Measurements from ENCODE around the gene ATP6V0E1. TPM values are rescaled to one million over a fixed set of nuclear protein-coding genes. Genes with fewer than 3 reads are reported as not detected.

Gene ATP6V0E1
- total RNA-seq, 1 experiment from 2014 or later, result 84.6 TPM

- H3K4me2 ChIP-seq (ENCODE audit: low read length), result no peak overlapping the region
- DNase-seq (ENCODE audit: low read depth, low spot score) (peak; percentile 26), ATAC-seq (peak; percentile 90)
- no peaks in the 10 kb centered on the region for H4K20me1 ChIP-seq (ENCODE audit: insufficient read depth)
- no peaks in the 10 kb centered on the region for H3K4me1 ChIP-seq (ENCODE audit: control insufficient read depth in 1 of 2, insufficient read depth in 2 of 2, low read length in 2 of 2)
- ChIA-PET CTCF (interaction anchor here (0.7 to 4.1 kb wide), 8 partner anchors 12 to 232 kb away, joined by 3 to 28 read pairs (median 6); partner anchors contain the start of gene RPL26L1), POLR2A (interaction anchor here (1.1 kb wide), 1 partner anchor 15 kb away, joined by 3 read pairs; no protein-coding TSS in a partner anchor), RAD21 (ENCODE audit: low non-redundant PET in 1 of 2, low total read pairs in 2 of 2, uncharacterized antibody in 2 of 2, unreplicated experiment in 2 of 2) (interaction anchor here (1.2 to 1.8 kb wide), 4 partner anchors 222 to 232 kb away, joined by 3 to 10 read pairs (median 5); no protein-coding TSS in a partner anchor)
- no peaks in the 10 kb centered on the region for H3K36me3 ChIP-seq (ENCODE audit: control insufficient read depth in 1 of 2, insufficient read depth in 2 of 2, low read length in 2 of 2)
- H3K9me3 ChIP-seq (ENCODE audit: control insufficient read depth in 1 of 2, insufficient read depth in 1 of 2, low read depth in 1 of 2, low read length in 2 of 2), result no peaks in the 10 kb centered on the region
- no peak overlapping the region for H3K4me3 ChIP-seq (replicated peaks in 1 of 2; ENCODE audit: low read depth in 1 of 2, low read length in 2 of 2)
- no peak overlapping the region for H3K9ac ChIP-seq (ENCODE audit: low read length)
- no peak overlapping the region for H2AFZ ChIP-seq (ENCODE audit: low read depth, low read length, poor library complexity, severe bottlenecking)
- intact Hi-C loops (cut with micrococcal nuclease), result loop anchor here (10.0 kb wide), 1 partner anchor 464 kb away; no protein-coding TSS in a partner anchor
- TF ChIP-seq CEBPB (IDR thresholded peaks at IDR 0.05; ENCODE audit: low read depth) (no peak), RAD21 (IDR thresholded peaks at IDR 0.05; ENCODE audit: low read depth) (peak; percentile 62)
- TF ChIP-seq, protein P1, sequence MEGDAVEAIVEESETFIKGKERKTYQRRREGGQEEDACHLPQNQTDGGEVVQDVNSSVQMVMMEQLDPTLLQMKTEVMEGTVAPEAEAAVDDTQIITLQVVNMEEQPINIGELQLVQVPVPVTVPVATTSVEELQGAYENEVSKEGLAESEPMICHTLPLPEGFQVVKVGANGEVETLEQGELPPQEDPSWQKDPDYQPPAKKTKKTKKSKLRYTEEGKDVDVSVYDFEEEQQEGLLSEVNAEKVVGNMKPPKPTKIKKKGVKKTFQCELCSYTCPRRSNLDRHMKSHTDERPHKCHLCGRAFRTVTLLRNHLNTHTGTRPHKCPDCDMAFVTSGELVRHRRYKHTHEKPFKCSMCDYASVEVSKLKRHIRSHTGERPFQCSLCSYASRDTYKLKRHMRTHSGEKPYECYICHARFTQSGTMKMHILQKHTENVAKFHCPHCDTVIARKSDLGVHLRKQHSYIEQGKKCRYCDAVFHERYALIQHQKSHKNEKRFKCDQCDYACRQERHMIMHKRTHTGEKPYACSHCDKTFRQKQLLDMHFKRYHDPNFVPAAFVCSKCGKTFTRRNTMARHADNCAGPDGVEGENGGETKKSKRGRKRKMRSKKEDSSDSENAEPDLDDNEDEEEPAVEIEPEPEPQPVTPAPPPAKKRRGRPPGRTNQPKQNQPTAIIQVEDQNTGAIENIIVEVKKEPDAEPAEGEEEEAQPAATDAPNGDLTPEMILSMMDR (IDR thresholded peaks at IDR 0.05 in 2 of 3, conservative IDR thresholded peaks at IDR 0.05 in 1 of 3; ENCODE audit: borderline replicate concordance in 1 of 3, insufficient read depth in 1 of 3, low read depth in 2 of 3, low read length in 2 of 3), result peak; percentile 68 to 95 (median 70)
- H3K27ac ChIP-seq (ENCODE audit: low read depth, low read length), result no peak overlapping the region
- H3K9me2 ChIP-seq (ENCODE audit: insufficient read depth), result no peaks in the 10 kb centered on the region
- H3K27me3 ChIP-seq (ENCODE audit: insufficient read depth, low read length), result no peaks in the 10 kb centered on the region
- no TSS peak for BruUV-seq (replicated peaks)
- no peaks in the 10 kb centered on the region for H3K79me2 ChIP-seq (ENCODE audit: insufficient read depth, low read length)
Measured at GRCh38 chr5:172939071-172939470, 44.5 kb upstream of the ATP6V0E1 start.

DNA sequence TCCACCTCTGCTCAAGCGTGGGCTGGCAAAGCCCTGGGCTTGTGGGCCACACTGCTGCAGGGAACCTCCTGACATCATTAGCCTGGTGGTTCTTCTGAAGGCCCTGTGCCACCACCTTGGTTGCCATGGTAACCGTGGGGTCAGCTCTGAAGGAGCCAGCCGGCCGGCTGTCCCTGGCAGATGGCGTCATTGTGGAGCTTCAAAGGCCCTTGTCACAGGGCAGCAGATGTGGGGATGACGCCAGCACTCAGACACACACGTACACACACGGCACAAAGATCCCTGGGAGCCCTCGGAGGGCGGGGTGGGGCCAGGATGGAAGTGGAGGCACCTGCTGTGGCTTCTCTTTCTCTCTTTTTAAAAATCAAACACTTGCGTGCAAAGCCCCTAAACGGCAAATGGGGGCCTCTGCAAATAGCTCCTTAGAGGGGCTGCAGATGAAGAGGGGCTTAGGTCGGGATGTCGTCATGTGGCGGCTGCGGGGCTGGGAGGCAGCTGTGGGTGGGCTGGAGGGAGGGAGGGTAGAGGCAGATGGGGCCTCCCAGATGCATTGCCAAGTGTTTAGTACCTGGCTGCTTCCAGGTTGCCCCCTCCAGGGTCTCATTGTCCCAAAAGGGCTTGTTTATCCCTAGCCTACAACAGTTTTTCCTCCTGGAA, 43.8 kb upstream of the ATP6V0E1 start:
- Histone ChIP-seq H3K4me3 (replicated peaks in 1 of 2; ENCODE audit: low read depth in 1 of 2, low read length in 2 of 2) (no peak overlapping the region), H3K27ac (ENCODE audit: low read depth, low read length) (no peak overlapping the region), H3K79me2 (ENCODE audit: insufficient read depth, low read length) (no peaks in the 10 kb centered on the region), H2AFZ (ENCODE audit: low read depth, low read length, poor library complexity, severe bottlenecking) (no peak overlapping the region), H3K4me1 (ENCODE audit: control insufficient read depth in 1 of 2, insufficient read depth in 2 of 2, low read length in 2 of 2) (peaks cover 0 to 2% of the 10 kb centered on the region in 2 experiments; a peak in 1 of 4 replicates), H4K20me1 (ENCODE audit: insufficient read depth) (no peaks in the 10 kb centered on the region), H3K9ac (ENCODE audit: low read length) (no peak overlapping the region), H3K27me3 (ENCODE audit: insufficient read depth, low read length) (no peaks in the 10 kb centered on the region), H3K4me2 (ENCODE audit: low read length) (no peak overlapping the region), H3K9me3 (ENCODE audit: control insufficient read depth in 1 of 2, insufficient read depth in 1 of 2, low read depth in 1 of 2, low read length in 2 of 2) (no peaks in the 10 kb centered on the region), H3K9me2 (ENCODE audit: insufficient read depth) (no peaks in the 10 kb centered on the region), H3K36me3 (ENCODE audit: control insufficient read depth in 1 of 2, insufficient read depth in 2 of 2, low read length in 2 of 2) (no peaks in the 10 kb centered on the region)
- ATAC-seq (no peak), DNase-seq (ENCODE audit: low read depth, low spot score) (no peak)
- intact Hi-C loops (cut with micrococcal nuclease), result loop anchor here (10.0 kb wide), 1 partner anchor 465 kb away; no protein-coding TSS in a partner anchor
- BruUV-seq (replicated peaks), result no TSS peak
- TF ChIP-seq FOSL1 (IDR thresholded peaks at IDR 0.05; ENCODE audit: low read depth) (no peak), SRF (IDR thresholded peaks at IDR 0.05; ENCODE audit: low read depth) (no peak), YY1 (IDR thresholded peaks at IDR 0.05; ENCODE audit: extremely low read depth, insufficient replicate concordance, low read depth, low read length) (no peak), JUND (IDR thresholded peaks at IDR 0.05) (no peak), MAX (IDR thresholded peaks at IDR 0.05) (no peak), CEBPB (IDR thresholded peaks at IDR 0.05; ENCODE audit: low read depth) (no peak), RAD21 (IDR thresholded peaks at IDR 0.05; ENCODE audit: low read depth) (no peak), ZFX (IDR thresholded peaks at IDR 0.05) (no peak), TCF7L2 (IDR thresholded peaks at IDR 0.05; ENCODE audit: borderline replicate concordance, extremely low read depth, insufficient read depth, insufficient read length) (no peak), ZNF274 (IDR thresholded peaks at IDR 0.05; ENCODE audit: low read depth, low read length) (no peak)
- TF ChIP-seq, protein P1 (IDR thresholded peaks at IDR 0.05 in 2 of 3, conservative IDR thresholded peaks at IDR 0.05 in 1 of 3; ENCODE audit: borderline replicate concordance in 1 of 3, insufficient read depth in 1 of 3, low read depth in 2 of 3, low read length in 2 of 3), result no peak
- POLR2A ChIA-PET, result interaction anchor here (0.8 to 1.1 kb wide), 2 partner anchors 11 to 14 kb away, joined by 3 read pairs; no protein-coding TSS in a partner anchor
- RAD21 ChIA-PET (ENCODE audit: low non-redundant PET in 1 of 2, low total read pairs in 2 of 2, uncharacterized antibody in 2 of 2, unreplicated experiment in 2 of 2), result interaction anchor here (1.2 to 1.8 kb wide), 4 partner anchors 223 to 233 kb away, joined by 3 to 10 read pairs (median 5); no protein-coding TSS in a partner anchor
- CTCF ChIA-PET, result interaction anchor here (0.7 to 4.1 kb wide), 8 partner anchors 13 to 233 kb away, joined by 3 to 28 read pairs (median 6); partner anchors contain the start of gene RPL26L1

Measured in HCT116 (cell line).